GM12878 (cell line): ENCODE data around the gene GPBAR1.

ENCODE experiments used
- BCL11A ChIP-seq: IDR thresholded peaks from 2 replicates; pipeline ENCODE4 v1.6.1; 2011; ENCODE audit warnings: low read depth, low read length
- CEBPZ ChIP-seq: fragments of 150-350 bp; IDR thresholded peaks from 2 replicates; pipeline ENCODE4 v1.6.1; 2016; ENCODE audit warnings: low read depth, low read length
- CTCF ChIP-seq, 3 experiments: IDR thresholded peaks in 2 of 3; conservative IDR thresholded peaks in 1 of 3; 2 replicates each; pipeline ENCODE4 v1.5.1; 2011; ENCODE audit warnings: low read depth in 3 of 3, low read length in 3 of 3, mild to moderate bottlenecking in 3 of 3, control low read depth in 2 of 3, moderate library complexity in 2 of 3, inconsistent platforms in 1 of 3, mixed read lengths in 1 of 3; ENCODE audit not compliant: control insufficient read depth in 2 of 3, insufficient read depth in 1 of 3; ENCODE audit errors: extremely low read depth in 1 of 3
- MAX ChIP-seq: IDR thresholded peaks from 2 replicates; pipeline ENCODE4 v1.6.1; 2012; ENCODE audit warnings: low read depth, low read length, improper control_type of control experiment
- POLR2A ChIP-seq: IDR thresholded peaks from 2 replicates; pipeline ENCODE4 v1.6.1; 2011; ENCODE audit warnings: low read depth, mild to moderate bottlenecking, low read length
- RFX5 ChIP-seq: IDR thresholded peaks from 2 replicates; pipeline ENCODE4 v1.6.1; 2011; ENCODE audit warnings: low read depth, low read length, improper control_type of control experiment

GRCh38 chr2:218262631-218263586, 2.1 kb downstream of the GPBAR1 start:
- TF ChIP-seq RFX5 (no peak), CTCF (IDR thresholded peaks at IDR 0.05 in 2 of 3, conservative IDR thresholded peaks at IDR 0.05 in 1 of 3; ENCODE audit: control insufficient read depth in 2 of 3, extremely low read depth in 1 of 3, insufficient read depth in 1 of 3, low read depth in 3 of 3, low read length in 3 of 3) (no peak), BCL11A (no peak), CEBPZ (no peak), MAX (no peak), POLR2A (no peak; the same call in 1 of the 2 replicates)
